22Rv1 (cell line): ENCODE data around the gene MAG.

Source experiments
- H3K27ac ChIP-seq: fragments of 450-650 bp; 2 replicates; pipeline ENCODE4 v1.5.1; 2017
- CTCF ChIP-seq: fragments of 450-650 bp; IDR thresholded peaks from 2 replicates; pipeline ENCODE4 v1.5.1; 2017; ENCODE audit warnings: mild to moderate bottlenecking
- ZFX ChIP-seq: fragments of 450-650 bp; IDR thresholded peaks from 2 replicates; pipeline ENCODE4 v1.6.1; 2017; ENCODE audit warnings: antibody characterized with exemption, borderline replicate concordance

MAG gene

GRCh38 chr19:35318679-35319448, 26.9 kb downstream of the MAG start:
- H3K27ac ChIP-seq: no peak overlapping the region
- TF ChIP-seq CTCF (no peak), ZFX (no peak)

- H3K27ac ChIP-seq: no peak overlapping the region
- TF ChIP-seq CTCF: no peak
- TF ChIP-seq ZFX: no peak
These were observed 28.2 kb downstream of the MAG start for GRCh38 chr19:35320065-35320713.

GRCh38 chr19:35321291-35321690, 29.3 kb downstream of the MAG start:
- H3K27ac ChIP-seq: no peak overlapping the region
- no peak for TF ChIP-seq CTCF
- TF ChIP-seq ZFX: no peak

- no peak overlapping the region for H3K27ac ChIP-seq
- no peak for TF ChIP-seq ZFX
- TF ChIP-seq CTCF: no peak
These were observed 30.1 kb downstream of the MAG start for GRCh38 chr19:35322014-35322413.

GRCh38 chr19:35327642-35328041, 35.7 kb downstream of the MAG start:
- H3K27ac ChIP-seq: no peak overlapping the region
- TF ChIP-seq CTCF: peak; percentile 54
- TF ChIP-seq ZFX: no peak

GRCh38 chr19:35328851-35329285, 36.9 kb downstream of the MAG start, which contains the start of gene CD22:
Gene CD22 (plus strand): TSS chr19:35329187. CDS start chr19:35332041, 2,854 bp downstream.
- no peak for TF ChIP-seq CTCF
- no peak within 1 kb of the TSS for H3K27ac ChIP-seq

- H3K27ac ChIP-seq: no peak overlapping the region
- no peak for TF ChIP-seq CTCF
- no peak for TF ChIP-seq ZFX
These were observed 37.4 kb downstream of the MAG start for GRCh38 chr19:35329323-35329722.
